NCI-H1436 treated with DMSO at 0.1 percent for 48 hours (cell line): ENCODE results near the gene TMEM217.

ENCODE experiments used
- DNase-seq: peaks from one replicate; lab custom pipeline; 2025; lab: John Stamatoyannopoulos, UW

The TMEM217 gene

GRCh38 chr6:37280162-37280887, 22.4 kb upstream of the TMEM217 start:
- DNase-seq, result no peak

GRCh38 chr6:37279366-37280134, 21.6 kb upstream of the TMEM217 start:
- DNase-seq, result no peak

DNA sequence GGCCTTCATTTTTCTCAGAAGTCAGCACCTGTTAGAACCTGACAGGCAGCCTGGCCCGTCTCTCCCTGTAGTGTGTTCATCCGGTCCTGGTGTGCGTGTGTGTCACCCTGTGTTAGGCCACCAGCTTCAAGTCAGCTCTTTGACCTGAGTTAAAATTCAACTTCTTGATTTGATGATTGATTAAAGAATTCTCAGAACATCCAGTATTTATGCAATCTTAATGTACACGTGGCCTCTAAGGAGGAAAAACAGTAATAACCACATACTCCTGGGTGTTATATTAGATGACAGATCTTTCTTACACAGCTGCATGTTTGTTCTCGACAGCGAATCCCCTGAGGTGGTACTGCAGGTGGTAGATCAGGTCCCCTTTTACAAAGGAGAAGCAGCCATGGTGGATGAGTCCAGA, 19.1 kb upstream of the TMEM217 start:
- DNase-seq, result no peak

GRCh38 chr6:37275350-37275749, 17.4 kb upstream of the TMEM217 start:
- no peak for DNase-seq

- no peak for DNase-seq
These were observed 15.7 kb upstream of the TMEM217 start for GRCh38 chr6:37273690-37274089.

- no peak for DNase-seq
These were observed 15.1 kb upstream of the TMEM217 start for GRCh38 chr6:37272834-37273566.

DNA sequence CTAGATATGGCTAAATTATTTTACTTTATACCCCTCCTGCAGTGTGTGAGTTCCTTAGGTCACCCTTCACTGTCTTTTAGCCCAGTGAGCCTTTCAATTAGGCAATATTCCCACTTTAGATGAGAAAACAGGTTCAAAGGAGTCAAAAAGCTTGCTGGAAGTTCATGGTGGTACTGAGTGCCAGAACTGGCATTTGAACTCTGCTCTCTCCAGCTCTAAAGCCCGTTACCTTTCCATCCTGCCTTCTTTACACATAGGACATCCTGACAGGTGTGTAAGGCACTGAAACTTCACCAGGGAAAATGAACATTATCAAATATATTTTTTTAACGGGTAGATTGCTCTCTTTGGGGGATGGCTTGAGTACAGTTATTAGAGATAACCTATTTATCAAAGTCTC, 11.2 kb upstream of the TMEM217 start:
- DNase-seq, result no peak

DNA sequence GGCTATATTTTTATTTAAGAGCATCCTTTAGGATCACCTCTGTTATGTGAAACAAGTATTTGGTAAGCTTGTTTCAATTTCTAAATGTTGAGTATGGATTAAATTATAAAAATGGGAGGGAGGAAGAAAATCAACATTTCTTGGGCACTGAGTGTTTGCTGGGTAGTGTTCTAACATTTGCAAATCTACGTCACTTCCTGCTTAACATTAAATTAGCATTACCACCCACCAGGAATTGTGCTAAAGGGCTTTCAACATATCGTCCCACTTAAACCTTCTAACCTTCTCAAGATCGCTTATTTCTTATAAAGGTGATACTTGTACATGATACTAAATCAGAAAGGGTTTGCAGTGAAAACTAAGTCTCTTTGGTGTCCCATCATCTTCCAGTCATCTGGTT, 7.9 kb upstream of the TMEM217 start:
- no peak for DNase-seq

GRCh38 chr6:37265001-37265400, 7.1 kb upstream of the TMEM217 start:
- no peak for DNase-seq

DNA sequence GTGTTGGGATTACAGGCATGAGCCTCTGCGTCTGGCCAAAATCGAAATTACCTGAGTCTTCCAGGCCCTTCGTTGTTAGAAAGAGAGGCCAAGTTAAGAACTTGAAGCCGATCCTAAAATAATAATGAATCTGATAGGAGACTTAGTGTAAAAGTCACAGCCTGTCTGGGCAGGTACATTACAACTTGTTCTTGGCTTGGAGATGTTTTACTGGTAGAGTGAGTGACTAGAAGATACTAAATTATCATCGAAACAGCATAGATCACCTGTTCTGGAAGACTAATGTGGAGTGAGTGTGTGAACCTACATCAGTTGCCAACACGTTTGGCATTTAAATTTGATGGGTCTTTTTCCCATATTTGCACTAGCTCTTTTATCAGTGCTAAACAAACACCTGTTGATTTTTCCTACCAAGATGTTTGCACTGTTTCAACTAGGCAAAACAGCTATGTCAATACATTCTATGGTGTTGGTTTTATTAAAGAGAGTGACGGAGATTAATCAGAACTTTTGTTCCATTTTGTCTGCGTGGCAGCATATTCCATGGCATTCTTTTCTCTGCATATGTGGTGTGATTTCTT, 4.6 kb upstream of the TMEM217 start:
- DNase-seq, result no peak

- DNase-seq, result no peak
These were observed 3.3 kb upstream of the TMEM217 start for GRCh38 chr6:37261198-37261597.

GRCh38 chr6:37260444-37260843, 2.5 kb upstream of the TMEM217 start:
- no peak for DNase-seq

GRCh38 chr6:37260040-37260439, 2.1 kb upstream of the TMEM217 start:
- no peak for DNase-seq

DNA sequence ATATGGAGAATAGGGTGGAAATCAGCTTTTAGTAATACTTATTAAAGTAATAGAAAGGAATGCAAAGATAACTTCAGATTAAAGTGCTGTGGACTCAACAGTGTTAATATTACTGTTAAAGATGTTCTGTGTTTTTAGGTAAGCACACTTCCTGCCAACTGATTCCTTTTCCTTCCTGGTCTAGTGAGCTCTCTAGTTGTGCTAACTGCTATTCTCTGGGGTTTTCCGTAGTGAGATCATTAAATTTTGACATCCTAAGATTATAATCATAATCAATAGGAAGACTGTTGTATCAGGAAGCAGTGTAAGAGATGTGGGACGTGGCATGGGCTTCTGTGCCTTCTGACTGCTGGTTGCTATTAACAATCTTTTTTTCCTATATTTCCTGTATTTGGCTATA, 1.2 kb upstream of the TMEM217 start:
- no peak for DNase-seq

- DNase-seq, result no peak
These were observed 611 bp upstream of the TMEM217 start for GRCh38 chr6:37258405-37259105.

GRCh38 chr6:37257320-37257633, 667 bp downstream of the TMEM217 start:
- no peak for DNase-seq

GRCh38 chr6:37256692-37257319, 1.1 kb downstream of the TMEM217 start:
- no peak for DNase-seq

- DNase-seq, result no peak
These were observed 3.1 kb downstream of the TMEM217 start for GRCh38 chr6:37254881-37255280.

- no peak for DNase-seq
These were observed 4.4 kb downstream of the TMEM217 start for GRCh38 chr6:37253486-37254007.

DNA sequence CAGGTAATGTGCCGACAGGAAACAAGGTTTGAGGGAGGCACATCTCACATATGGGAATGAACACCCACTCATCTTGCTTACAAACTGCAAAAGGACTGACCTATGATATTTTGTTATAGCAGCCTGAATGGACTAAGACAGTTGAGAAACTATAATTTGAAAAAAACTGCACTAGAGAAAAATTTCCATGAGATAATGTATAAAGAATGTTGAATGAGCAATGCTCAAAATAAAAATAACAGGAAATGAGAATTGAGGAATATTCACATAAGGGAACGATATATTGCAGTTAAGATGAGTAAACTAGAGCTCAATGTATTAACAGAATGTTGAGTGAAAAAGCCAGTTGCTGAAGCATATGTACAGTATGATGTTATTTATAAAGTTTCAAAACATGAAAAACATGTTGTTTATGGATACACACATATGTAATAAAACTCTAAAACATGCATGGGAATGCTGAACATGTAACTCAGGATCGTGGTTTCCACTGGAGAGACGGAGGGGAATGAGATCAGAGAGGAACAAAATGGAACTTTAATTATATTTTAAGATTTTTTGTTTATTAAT, 6.6 kb downstream of the TMEM217 start:
- DNase-seq, result no peak
